Endothelial cell of umbilical vein (primary cell): ENCODE measurements around the gene CREG2.

Experiments used
- CTCF ChIP-seq, 2 donors: IDR thresholded peaks; 1 replicate in 1 of 2; 2 replicates in 1 of 2; pipeline ENCODE4 v1.5.1; 2011; ENCODE audit warnings: low read length in 2 of 2, mild to moderate bottlenecking in 2 of 2, moderate library complexity in 2 of 2, control low read depth in 1 of 2, inconsistent platforms in 1 of 2, low read depth in 1 of 2; ENCODE audit not compliant: insufficient read depth in 1 of 2; ENCODE audit errors: extremely low read depth in 1 of 2
- POLR2A ChIP-seq: IDR thresholded peaks from 2 replicates; pipeline ENCODE4 v1.6.1; 2012; ENCODE audit warnings: low read depth, mild to moderate bottlenecking, control low read depth, low read length
- POLR2AphosphoS5 ChIP-seq: IDR thresholded peaks from 2 replicates; pipeline ENCODE4 v1.6.1; 2012; ENCODE audit warnings: low read depth, mild to moderate bottlenecking, control low read depth, low read length, moderate library complexity; ENCODE audit not compliant: insufficient read depth
- TF ChIP-seq, protein P1 (sequence below): IDR thresholded peaks from 2 replicates; pipeline ENCODE4 v1.6.1; 2011; ENCODE audit not compliant: insufficient read depth, insufficient read length

DNA sequence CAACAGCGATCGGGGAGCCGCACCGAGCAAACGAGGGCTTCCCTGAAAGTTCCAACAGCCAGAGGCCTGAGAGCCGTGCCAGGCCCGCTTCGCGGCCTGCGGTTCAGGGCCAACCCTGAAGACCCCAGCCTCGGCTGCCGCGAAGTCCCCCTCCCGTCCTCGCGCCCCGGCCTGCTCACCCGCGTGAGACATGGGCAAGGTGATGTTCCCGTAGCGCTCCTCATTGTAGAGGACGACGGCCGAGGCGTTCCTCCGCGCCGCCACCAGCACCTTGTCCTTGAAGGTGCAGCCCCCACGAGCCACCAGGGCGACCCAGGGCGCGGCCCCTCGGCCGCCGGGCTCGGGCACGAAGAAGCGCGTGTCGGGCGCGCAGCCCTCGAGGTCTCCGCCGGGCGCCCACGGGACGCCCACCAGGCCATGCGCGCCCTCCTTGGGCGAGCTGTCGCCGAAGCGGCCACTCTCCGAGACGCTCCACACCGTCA lies 79.3 kb downstream of the CREG2 start:
- TF ChIP-seq CTCF (IDR thresholded peaks at IDR 0.05; ENCODE audit: extremely low read depth in 1 of 2, insufficient read depth in 1 of 2, low read depth in 1 of 2, low read length in 2 of 2) = no peak
- TF ChIP-seq POLR2A = no peak
- TF ChIP-seq, protein P1, sequence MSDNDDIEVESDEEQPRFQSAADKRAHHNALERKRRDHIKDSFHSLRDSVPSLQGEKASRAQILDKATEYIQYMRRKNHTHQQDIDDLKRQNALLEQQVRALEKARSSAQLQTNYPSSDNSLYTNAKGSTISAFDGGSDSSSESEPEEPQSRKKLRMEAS = no peak
- no peak for TF ChIP-seq POLR2AphosphoS5
